WTC11 (cell line): ENCODE data around the gene SPRY1. TPM values are rescaled to one million over a fixed set of nuclear protein-coding genes. Genes with fewer than 3 reads are reported as not detected.

Experiments used
- ATAC-seq: fragments of 200-7000 bp; cut with Tn5 transposase; 2 replicates; pipeline ENCODE4 v1.10.0; 2021; ENCODE audit warnings: mild to moderate bottlenecking, moderate library complexity
- CTCF ChIA-PET: fragments of 300-600 bp; sonication (Branson Sonifier 250); formaldehyde crosslinking; loops from one replicate; lab custom pipeline; 2021; ENCODE audit warnings: antibody characterized with exemption; lab: Charles Lee
- POLR2A ChIA-PET: fragments of 350-600 bp; sonication (Branson Sonifier 250); formaldehyde crosslinking; loops from one replicate; lab custom pipeline; 2021; ENCODE audit warnings: antibody characterized with exemption; lab: Charles Lee
- DNase-seq: peaks from one replicate; pipeline ENCODE4 v3.0.0; 2021; ENCODE audit warnings: low spot score
- H3K27ac Mint-ChIP-seq: 2 replicates; pipeline ENCODE4 v1.8.0; 2021; ENCODE audit warnings: mixed read lengths
- H3K27me3 Mint-ChIP-seq: 2 replicates; pipeline ENCODE4 v1.8.0; 2021; ENCODE audit warnings: low read depth, mild to moderate bottlenecking, moderate library complexity, mixed read lengths
- H3K36me3 Mint-ChIP-seq: 2 replicates; pipeline ENCODE4 v1.8.0; 2021; ENCODE audit warnings: mixed read lengths
- H3K4me1 Mint-ChIP-seq: 2 replicates; pipeline ENCODE4 v1.8.0; 2022; ENCODE audit warnings: mixed read lengths
- H3K4me3 Mint-ChIP-seq: 2 replicates; pipeline ENCODE4 v1.8.0; 2021; ENCODE audit warnings: mild to moderate bottlenecking, moderate library complexity, mixed read lengths
- H3K9me3 Mint-ChIP-seq: 2 replicates; pipeline ENCODE4 v1.8.0; 2021; ENCODE audit warnings: mixed read lengths
- AFF4 ChIP-seq: sonication (generic); formaldehyde crosslinking; IDR thresholded peaks from 2 replicates; pipeline ENCODE4 v1.8.1; 2023; ENCODE audit warnings: mild to moderate bottlenecking, missing genetic modification reagents, borderline replicate concordance
- ARID4B ChIP-seq: sonication (generic); formaldehyde crosslinking; IDR thresholded peaks from 2 replicates; pipeline ENCODE4 v1.8.0; 2023; ENCODE audit warnings: missing genetic modification reagents, mild to moderate bottlenecking, borderline replicate concordance
- ATF1 ChIP-seq: sonication (generic); formaldehyde crosslinking; IDR thresholded peaks from 2 replicates; pipeline ENCODE4 v1.8.1; 2023; ENCODE audit warnings: mild to moderate bottlenecking, moderate library complexity, missing genetic modification reagents
- CREM ChIP-seq: sonication (generic); formaldehyde crosslinking; IDR thresholded peaks from 2 replicates; pipeline ENCODE4 v1.8.1; 2022; ENCODE audit warnings: mild to moderate bottlenecking, missing genetic modification reagents, moderate library complexity
- ESRRA ChIP-seq: sonication (generic); formaldehyde crosslinking; IDR thresholded peaks from 2 replicates; pipeline ENCODE4 v1.8.1; 2022; ENCODE audit warnings: mild to moderate bottlenecking, missing genetic modification reagents, borderline replicate concordance
- JAZF1 ChIP-seq: fragments of 250-450 bp; sonication (Bioruptor Pico); IDR thresholded peaks from 2 replicates; pipeline ENCODE4 v1.9.0; 2021; ENCODE audit warnings: moderate library complexity, mild to moderate bottlenecking, inconsistent platforms
- KAT7 ChIP-seq: sonication (generic); formaldehyde crosslinking; IDR thresholded peaks from 2 replicates; pipeline ENCODE4 v1.8.1; 2023; ENCODE audit warnings: missing genetic modification reagents, mild to moderate bottlenecking, borderline replicate concordance
- MYBL2 ChIP-seq: sonication (generic); formaldehyde crosslinking; IDR thresholded peaks from 2 replicates; pipeline ENCODE4 v1.8.1; 2023; ENCODE audit warnings: mild to moderate bottlenecking, moderate library complexity, missing genetic modification reagents
- NFE2L1 ChIP-seq: sonication (generic); formaldehyde crosslinking; IDR thresholded peaks from 2 replicates; pipeline ENCODE4 v1.8.1; 2023; ENCODE audit warnings: missing genetic modification reagents
- PREB ChIP-seq: sonication (generic); formaldehyde crosslinking; IDR thresholded peaks from 2 replicates; pipeline ENCODE4 v1.8.1; 2022; ENCODE audit warnings: mild to moderate bottlenecking, missing genetic modification reagents, moderate library complexity, borderline replicate concordance
- RELA ChIP-seq: sonication (generic); formaldehyde crosslinking; IDR thresholded peaks from 2 replicates; pipeline ENCODE4 v1.8.1; 2022; ENCODE audit warnings: missing genetic modification reagents, mild to moderate bottlenecking, borderline replicate concordance
- TEAD4 ChIP-seq: sonication (generic); formaldehyde crosslinking; IDR thresholded peaks from 2 replicates; pipeline ENCODE4 v1.8.0; 2022; ENCODE audit warnings: mild to moderate bottlenecking, missing genetic modification reagents
- ZNF121 ChIP-seq: sonication (generic); formaldehyde crosslinking; IDR thresholded peaks from 2 replicates; pipeline ENCODE4 v1.8.0; 2023; ENCODE audit warnings: missing genetic modification reagents
- ZNF138 ChIP-seq: sonication (generic); formaldehyde crosslinking; conservative IDR thresholded peaks from 2 replicates; pipeline ENCODE4 v1.8.1; 2022; ENCODE audit warnings: mild to moderate bottlenecking, moderate library complexity, missing genetic modification reagents
- ZNF317 ChIP-seq: sonication (generic); formaldehyde crosslinking; IDR thresholded peaks from 2 replicates; pipeline ENCODE4 v1.8.1; 2023; ENCODE audit warnings: low read depth, mild to moderate bottlenecking, moderate library complexity, missing genetic modification reagents, borderline replicate concordance
- ZNF416 ChIP-seq: fragments of 250-450 bp; sonication (Bioruptor Pico); IDR thresholded peaks from 2 replicates; pipeline ENCODE4 v1.9.0; 2021; ENCODE audit warnings: mild to moderate bottlenecking, inconsistent platforms
- ZNF423 ChIP-seq: fragments of 250-450 bp; sonication (Bioruptor Pico); IDR thresholded peaks from 2 replicates; pipeline ENCODE4 v2.1.2; 2022; ENCODE audit warnings: mild to moderate bottlenecking, moderate library complexity
- ZNF671 ChIP-seq: fragments of 250-450 bp; sonication (Bioruptor Pico); IDR thresholded peaks from 2 replicates; pipeline ENCODE4 v1.8.0; 2021; ENCODE audit warnings: mild to moderate bottlenecking
- total RNA-seq: library from RNA; stranded (reverse); gene quantifications from 3 replicates; pipeline ENCODE4 v1.2.3, GENCODE V29; 2021
- TF ChIP-seq, protein P1 (sequence below): sonication (generic); formaldehyde crosslinking; IDR thresholded peaks from 2 replicates; pipeline ENCODE4 v1.8.1; 2023; ENCODE audit warnings: mild to moderate bottlenecking, missing genetic modification reagents
- TF ChIP-seq, protein P2 (sequence below): sonication (generic); formaldehyde crosslinking; IDR thresholded peaks from 2 replicates; pipeline ENCODE4 v1.8.1; 2022; ENCODE audit warnings: low read depth, mild to moderate bottlenecking, moderate library complexity, missing genetic modification reagents, borderline replicate concordance
- TF ChIP-seq, protein P3 (sequence below): sonication (generic); formaldehyde crosslinking; IDR thresholded peaks from 2 replicates; pipeline ENCODE4 v1.8.0; 2022; ENCODE audit warnings: mild to moderate bottlenecking, missing genetic modification reagents
- TF ChIP-seq, protein P4 (sequence below): sonication (generic); formaldehyde crosslinking; conservative IDR thresholded peaks from 2 replicates; pipeline ENCODE4 v1.8.1; 2022; ENCODE audit warnings: mild to moderate bottlenecking, missing genetic modification reagents

Gene SPRY1
- total RNA-seq, 1 experiment from 2014 or later = 107 TPM

DNA sequence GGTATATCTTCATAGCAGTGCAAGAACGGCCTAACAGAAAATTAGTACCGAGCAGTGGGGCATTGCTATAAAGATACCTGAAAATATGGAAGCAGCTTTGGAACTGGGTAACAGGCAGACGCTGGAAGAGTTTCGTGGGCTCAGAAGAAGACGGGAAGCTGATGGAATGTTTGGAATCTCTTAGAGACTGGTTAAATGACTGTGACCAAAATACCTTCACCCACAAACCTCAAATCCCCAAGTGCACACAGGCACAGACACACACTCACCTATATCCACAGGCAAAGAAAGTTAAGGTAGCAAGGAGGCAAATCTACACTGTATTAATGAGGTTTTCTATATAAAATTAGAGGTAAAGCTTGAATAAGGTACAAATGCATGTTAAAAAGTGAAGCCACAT is 14.6 kb upstream of the SPRY1 start (continued):
- TF ChIP-seq, protein P1, sequence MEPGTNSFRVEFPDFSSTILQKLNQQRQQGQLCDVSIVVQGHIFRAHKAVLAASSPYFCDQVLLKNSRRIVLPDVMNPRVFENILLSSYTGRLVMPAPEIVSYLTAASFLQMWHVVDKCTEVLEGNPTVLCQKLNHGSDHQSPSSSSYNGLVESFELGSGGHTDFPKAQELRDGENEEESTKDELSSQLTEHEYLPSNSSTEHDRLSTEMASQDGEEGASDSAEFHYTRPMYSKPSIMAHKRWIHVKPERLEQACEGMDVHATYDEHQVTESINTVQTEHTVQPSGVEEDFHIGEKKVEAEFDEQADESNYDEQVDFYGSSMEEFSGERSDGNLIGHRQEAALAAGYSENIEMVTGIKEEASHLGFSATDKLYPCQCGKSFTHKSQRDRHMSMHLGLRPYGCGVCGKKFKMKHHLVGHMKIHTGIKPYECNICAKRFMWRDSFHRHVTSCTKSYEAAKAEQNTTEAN (CRISPR knock-in tag) = no peak
- TF ChIP-seq ESRRA (CRISPR knock-in tag) = no peak

DNA sequence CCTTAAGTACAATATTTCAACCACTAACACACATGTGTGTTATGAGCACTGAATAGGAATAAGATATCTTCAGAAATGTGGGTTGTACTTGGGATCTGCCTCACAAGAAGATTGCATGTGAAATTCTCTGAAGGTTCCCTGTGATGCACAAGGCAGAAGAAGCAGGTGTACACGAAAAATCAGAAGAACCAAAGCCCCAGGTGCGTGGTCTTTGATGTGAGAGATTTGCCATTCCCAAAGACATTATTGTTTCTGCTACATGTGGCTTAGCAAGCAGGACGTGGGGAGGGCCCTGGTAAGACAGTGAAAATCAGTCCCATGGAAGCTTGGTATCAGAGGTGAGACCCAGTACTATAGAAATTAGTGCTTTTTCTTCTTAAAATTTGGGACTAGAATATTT is 13.0 kb upstream of the SPRY1 start:
- DNase-seq = no peak
- Mint-ChIP-seq H3K27ac (no peak overlapping the region), H3K4me1 (peaks cover 43% of the 10 kb centered on the region), H3K36me3 (no peaks in the 10 kb centered on the region), H3K4me3 (no peak overlapping the region), H3K9me3 (no peaks in the 10 kb centered on the region), H3K27me3 (no peaks in the 10 kb centered on the region)
- no peak for ATAC-seq
- TF ChIP-seq RELA (no peak), PREB (CRISPR knock-in tag) (no peak), ZNF317 (CRISPR knock-in tag) (no peak), CREM (CRISPR knock-in tag) (no peak), ZNF138 (CRISPR knock-in tag) (no peak), TEAD4 (no peak), ATF1 (no peak), MYBL2 (no peak), JAZF1 (no peak), NFE2L1 (CRISPR knock-in tag) (no peak), KAT7 (no peak), ZNF671 (CRISPR knock-in tag) (no peak)
- TF ChIP-seq, protein P2, sequence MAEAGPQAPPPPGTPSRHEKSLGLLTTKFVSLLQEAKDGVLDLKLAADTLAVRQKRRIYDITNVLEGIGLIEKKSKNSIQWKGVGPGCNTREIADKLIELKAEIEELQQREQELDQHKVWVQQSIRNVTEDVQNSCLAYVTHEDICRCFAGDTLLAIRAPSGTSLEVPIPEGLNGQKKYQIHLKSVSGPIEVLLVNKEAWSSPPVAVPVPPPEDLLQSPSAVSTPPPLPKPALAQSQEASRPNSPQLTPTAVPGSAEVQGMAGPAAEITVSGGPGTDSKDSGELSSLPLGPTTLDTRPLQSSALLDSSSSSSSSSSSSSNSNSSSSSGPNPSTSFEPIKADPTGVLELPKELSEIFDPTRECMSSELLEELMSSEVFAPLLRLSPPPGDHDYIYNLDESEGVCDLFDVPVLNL (CRISPR knock-in tag) = no peak
- TF ChIP-seq, protein P3, sequence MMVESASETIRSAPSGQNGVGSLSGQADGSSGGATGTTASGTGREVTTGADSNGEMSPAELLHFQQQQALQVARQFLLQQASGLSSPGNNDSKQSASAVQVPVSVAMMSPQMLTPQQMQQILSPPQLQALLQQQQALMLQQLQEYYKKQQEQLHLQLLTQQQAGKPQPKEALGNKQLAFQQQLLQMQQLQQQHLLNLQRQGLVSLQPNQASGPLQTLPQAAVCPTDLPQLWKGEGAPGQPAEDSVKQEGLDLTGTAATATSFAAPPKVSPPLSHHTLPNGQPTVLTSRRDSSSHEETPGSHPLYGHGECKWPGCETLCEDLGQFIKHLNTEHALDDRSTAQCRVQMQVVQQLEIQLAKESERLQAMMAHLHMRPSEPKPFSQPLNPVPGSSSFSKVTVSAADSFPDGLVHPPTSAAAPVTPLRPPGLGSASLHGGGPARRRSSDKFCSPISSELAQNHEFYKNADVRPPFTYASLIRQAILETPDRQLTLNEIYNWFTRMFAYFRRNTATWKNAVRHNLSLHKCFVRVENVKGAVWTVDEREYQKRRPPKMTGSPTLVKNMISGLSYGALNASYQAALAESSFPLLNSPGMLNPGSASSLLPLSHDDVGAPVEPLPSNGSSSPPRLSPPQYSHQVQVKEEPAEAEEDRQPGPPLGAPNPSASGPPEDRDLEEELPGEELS (CRISPR knock-in tag) = no peak
- CTCF ChIA-PET = no interaction called here
- POLR2A ChIA-PET = no interaction called here

GRCh38 chr4:123386609-123387008 is 10.0 kb upstream of the SPRY1 start:
- ChIA-PET CTCF (no interaction called here), POLR2A (no interaction called here)
- DNase-seq (no peak), ATAC-seq (no peak)
- Mint-ChIP-seq H3K27ac (no peak overlapping the region), H3K4me3 (no peak overlapping the region), H3K27me3 (no peaks in the 10 kb centered on the region), H3K9me3 (no peaks in the 10 kb centered on the region), H3K4me1 (peaks cover 27% of the 10 kb centered on the region), H3K36me3 (no peaks in the 10 kb centered on the region)
- TF ChIP-seq AFF4 (CRISPR knock-in tag) = no peak
- TF ChIP-seq ZNF423 (CRISPR knock-in tag) = no peak
- TF ChIP-seq, protein P4, sequence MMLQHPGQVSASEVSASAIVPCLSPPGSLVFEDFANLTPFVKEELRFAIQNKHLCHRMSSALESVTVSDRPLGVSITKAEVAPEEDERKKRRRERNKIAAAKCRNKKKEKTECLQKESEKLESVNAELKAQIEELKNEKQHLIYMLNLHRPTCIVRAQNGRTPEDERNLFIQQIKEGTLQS (CRISPR knock-in tag) = no peak
- TF ChIP-seq ZNF416 = no peak
- no peak for TF ChIP-seq ZNF121
- TF ChIP-seq ARID4B = no peak
